Measurements from ENCODE around the gene GNG7. TPM values are rescaled to one million over a fixed set of nuclear protein-coding genes. Genes with fewer than 3 reads are reported as not detected.
"Not testable (repeated sequence)": the region's sequence is repeated elsewhere in the genome, so short reads cannot be mapped to it uniquely, and the experiment has no call there.

GNG7 gene
- total RNA-seq, 2 donors from 2014 or later = 5.7 to 12.9 TPM

GRCh38 chr19:2587001-2587719 is 115.3 kb downstream of the GNG7 start:
- H3K4me3 ChIP-seq = no peak overlapping the region
- DNase-seq (no peak), ATAC-seq (no peak)
- H3K36me3 ChIP-seq (replicated peaks in 1 of 2; ENCODE audit: insufficient read depth in 1 of 2, low read depth in 2 of 2) = no peaks in the 10 kb centered on the region
- intact Hi-C loops (cut with DNase I) = no loop called here
- 92 to 93% methylated on average over 7 to 31 of the region's 32 CpGs for WGBS, 2 donors
- H3K9me3 ChIP-seq = no peaks in the 10 kb centered on the region
- no peak for TF ChIP-seq CTCF (IDR thresholded peaks at IDR 0.05)
- no peak for TF ChIP-seq POLR2A (IDR thresholded peaks at IDR 0.05)
- H3K27ac ChIP-seq = peak overlapping the region in 3 of 4 donors; percentile 81 to 94 (median 86)
- peaks cover 38% of the 10 kb centered on the region for H3K4me1 ChIP-seq
- H3K27me3 ChIP-seq = no peaks in the 10 kb centered on the region

GRCh38 chr19:2586196-2586595 is 116.3 kb downstream of the GNG7 start:
- intact Hi-C loops (cut with DNase I) = no loop called here
- DNase-seq (no peak), ATAC-seq (no peak)
- no peaks in the 10 kb centered on the region for H3K9me3 ChIP-seq
- WGBS, 2 donors = 92 to 97% methylated on average over 9 of the region's 9 CpGs
- no peak overlapping the region for H3K4me3 ChIP-seq
- no peak overlapping the region for H3K27ac ChIP-seq
- H3K36me3 ChIP-seq (replicated peaks in 1 of 2; ENCODE audit: insufficient read depth in 1 of 2, low read depth in 2 of 2) = no peaks in the 10 kb centered on the region
- H3K27me3 ChIP-seq = no peaks in the 10 kb centered on the region
- TF ChIP-seq POLR2A (IDR thresholded peaks at IDR 0.05) (no peak), CTCF (IDR thresholded peaks at IDR 0.05) (no peak)
- H3K4me1 ChIP-seq = peaks cover 29% of the 10 kb centered on the region

DNA sequence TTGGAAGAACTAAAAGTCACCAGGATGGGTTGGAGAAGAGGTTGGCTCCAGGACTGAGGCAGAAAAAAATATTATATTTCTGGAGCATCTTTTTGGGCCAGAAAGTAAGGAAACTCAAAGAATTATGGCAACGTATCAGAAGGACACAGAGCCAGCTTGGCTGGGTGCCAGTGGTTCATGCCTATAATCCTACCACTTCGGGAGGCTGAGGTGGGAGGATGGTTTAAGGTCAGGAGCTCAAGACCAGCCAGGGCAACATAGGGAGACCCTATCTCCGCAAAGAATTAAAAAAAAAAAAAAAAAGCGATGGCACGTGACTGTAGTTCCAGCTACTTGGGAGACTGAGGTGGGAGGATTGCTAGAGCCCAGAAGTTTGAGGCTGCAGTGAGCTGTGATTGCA is 118.5 kb downstream of the GNG7 start:
- no peak for TF ChIP-seq CTCF (IDR thresholded peaks at IDR 0.05)
- TF ChIP-seq POLR2A (IDR thresholded peaks at IDR 0.05) = no peak
- Histone ChIP-seq H3K27ac (no peak overlapping the region), H3K4me1 (peaks cover 30% of the 10 kb centered on the region), H3K4me3 (no peak overlapping the region), H3K9me3 (no peaks in the 10 kb centered on the region), H3K36me3 (replicated peaks in 1 of 2; ENCODE audit: insufficient read depth in 1 of 2, low read depth in 2 of 2) (no peaks in the 10 kb centered on the region), H3K27me3 (no peaks in the 10 kb centered on the region)
- WGBS, 2 donors = 71 to 72% methylated on average over 5 of the region's 5 CpGs
- intact Hi-C loops (cut with DNase I) = loop anchor here (5.0 kb wide), 1 partner anchor 112 kb away; no protein-coding TSS in a partner anchor
- no peak for ATAC-seq
- peak in 1 of 4 donors; percentile 33 for DNase-seq

GRCh38 chr19:2582984-2583956 is 119.2 kb downstream of the GNG7 start:
- DNase-seq (no peak), ATAC-seq (no peak)
- Histone ChIP-seq H3K27ac (no peak overlapping the region), H3K4me1 (peaks cover 30% of the 10 kb centered on the region), H3K4me3 (no peak overlapping the region), H3K9me3 (no peaks in the 10 kb centered on the region), H3K27me3 (no peaks in the 10 kb centered on the region), H3K36me3 (replicated peaks in 1 of 2; ENCODE audit: insufficient read depth in 1 of 2, low read depth in 2 of 2) (no peaks in the 10 kb centered on the region)
- WGBS, 2 donors = 86 to 90% methylated on average over 6 of the region's 6 CpGs
- intact Hi-C loops (cut with DNase I) = loop anchor here (5.0 kb wide), 1 partner anchor 111 kb away; no protein-coding TSS in a partner anchor
- TF ChIP-seq POLR2A (IDR thresholded peaks at IDR 0.05) = no peak
- no peak for TF ChIP-seq CTCF (IDR thresholded peaks at IDR 0.05)

DNA sequence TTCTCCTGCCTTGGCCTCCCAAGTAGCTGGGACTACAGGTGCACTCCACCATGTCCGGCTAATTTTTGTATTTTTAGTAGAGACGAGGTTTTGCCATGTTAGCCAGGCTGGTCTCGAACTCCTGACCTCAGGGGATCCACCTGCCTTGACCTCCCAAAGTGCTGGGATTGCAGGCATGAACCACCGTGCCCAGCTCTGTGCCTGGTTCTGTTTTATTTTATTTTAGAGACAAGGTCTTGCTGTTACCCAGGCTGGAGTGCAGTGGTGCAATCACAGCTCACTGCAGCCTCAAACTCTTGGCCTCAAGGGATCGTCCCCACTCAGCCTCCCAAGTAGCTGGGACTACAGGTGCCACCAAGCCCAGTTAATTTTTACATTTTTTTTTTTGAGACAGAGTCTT is 122.1 kb downstream of the GNG7 start:
- ATAC-seq; H3K4me3 ChIP-seq; H3K9me3 ChIP-seq; H3K27me3 ChIP-seq; DNase-seq; H3K27ac ChIP-seq; H3K36me3 ChIP-seq (replicated peaks in 1 of 2; ENCODE audit: insufficient read depth in 1 of 2, low read depth in 2 of 2): not testable (repeated sequence)
- whole genome bisulfite sequencing, 2 donors = 87 to 90% methylated on average over 5 of the region's 5 CpGs
- peaks cover 35% of the 10 kb centered on the region for H3K4me1 ChIP-seq
- intact Hi-C loops (cut with DNase I) = loop anchor here (5.0 kb wide), 1 partner anchor 108 kb away; no protein-coding TSS in a partner anchor
